Pons (tissue), 1 donor: ENCODE results near the gene ARFGEF3.
"Not testable (repeated sequence)": the region's sequence is repeated elsewhere in the genome, so short reads cannot be mapped to it uniquely, and the experiment has no call there.

Experiments
- DNase-seq: peaks from one replicate; pipeline ENCODE4 v3.0.0-alpha.2; 2016; ENCODE audit warnings: low spot score

Gene ARFGEF3

GRCh38 chr6:138212530-138212929 lies 50.8 kb downstream of the ARFGEF3 start:
- not testable (repeated sequence) for DNase-seq

- no peak for DNase-seq
Observed at GRCh38 chr6:138215093-138215782, 53.5 kb downstream of the ARFGEF3 start.

- no peak for DNase-seq
Observed at GRCh38 chr6:138218449-138218848, 56.7 kb downstream of the ARFGEF3 start, which contains the start of gene PBOV1. PBOV1 (minus strand) TSS chr6:138218491; CDS start chr6:138218395, 96 bp downstream.

- DNase-seq = no peak
Observed at GRCh38 chr6:138219398-138219797, 57.7 kb downstream of the ARFGEF3 start.

GRCh38 chr6:138219901-138220300 lies 58.2 kb downstream of the ARFGEF3 start:
- DNase-seq = no peak

- no peak for DNase-seq
Observed at GRCh38 chr6:138222901-138223546, 61.3 kb downstream of the ARFGEF3 start.

GRCh38 chr6:138225953-138226352 lies 64.2 kb downstream of the ARFGEF3 start:
- DNase-seq = no peak

GRCh38 chr6:138226700-138227315 lies 65.1 kb downstream of the ARFGEF3 start:
- no peak for DNase-seq

- DNase-seq = no peak
Observed at GRCh38 chr6:138227316-138227781, 65.6 kb downstream of the ARFGEF3 start.

- DNase-seq = no peak
Observed at GRCh38 chr6:138229072-138229471, 67.3 kb downstream of the ARFGEF3 start.

- no peak for DNase-seq
Observed at GRCh38 chr6:138229663-138230179, 68.0 kb downstream of the ARFGEF3 start.

- DNase-seq = no peak
Observed at GRCh38 chr6:138230221-138230620, 68.5 kb downstream of the ARFGEF3 start.

- DNase-seq = no peak
Observed at GRCh38 chr6:138230759-138231380, 69.1 kb downstream of the ARFGEF3 start.

GRCh38 chr6:138231381-138231886 lies 69.7 kb downstream of the ARFGEF3 start:
- DNase-seq = no peak

GRCh38 chr6:138234363-138234762 lies 72.6 kb downstream of the ARFGEF3 start:
- no peak for DNase-seq

- no peak for DNase-seq
Observed at GRCh38 chr6:138235205-138235604, 73.5 kb downstream of the ARFGEF3 start.

GRCh38 chr6:138235693-138236092 lies 74.0 kb downstream of the ARFGEF3 start:
- no peak for DNase-seq

GRCh38 chr6:138237463-138237862 lies 75.7 kb downstream of the ARFGEF3 start:
- no peak for DNase-seq

GRCh38 chr6:138238368-138238767 lies 76.6 kb downstream of the ARFGEF3 start:
- no peak for DNase-seq

GRCh38 chr6:138239774-138240173 lies 78.0 kb downstream of the ARFGEF3 start:
- DNase-seq = no peak

- no peak for DNase-seq
Observed at GRCh38 chr6:138240476-138241245, 78.9 kb downstream of the ARFGEF3 start.
